NCI-H2227 treated with DMSO at 0.1 percent for 48 hours (cell line): ENCODE measurements around the gene RBM20.

ENCODE experiments used
- DNase-seq: peaks from one replicate; lab custom pipeline; 2025; lab: John Stamatoyannopoulos, UW

RBM20 gene

GRCh38 chr10:110789604-110790433 lies 145.7 kb downstream of the RBM20 start:
- DNase-seq: no peak

- DNase-seq: no peak
These were observed 146.9 kb downstream of the RBM20 start for GRCh38 chr10:110790913-110791506.

- no peak for DNase-seq
These were observed 147.5 kb downstream of the RBM20 start for GRCh38 chr10:110791541-110792073.

- DNase-seq: no peak
These were observed 148.5 kb downstream of the RBM20 start for GRCh38 chr10:110792476-110793125.

GRCh38 chr10:110793128-110793812 lies 149.1 kb downstream of the RBM20 start:
- no peak for DNase-seq

- DNase-seq: no peak
These were observed 149.8 kb downstream of the RBM20 start for GRCh38 chr10:110793886-110794285.

- DNase-seq: peak; percentile 71
These were observed 150.7 kb downstream of the RBM20 start for GRCh38 chr10:110794808-110795207.

- DNase-seq: no peak
These were observed 153.3 kb downstream of the RBM20 start for GRCh38 chr10:110797416-110797815.

GRCh38 chr10:110798340-110798739 lies 154.2 kb downstream of the RBM20 start:
- DNase-seq: no peak

GRCh38 chr10:110802090-110802489 lies 158.0 kb downstream of the RBM20 start:
- DNase-seq: no peak

GRCh38 chr10:110802551-110803238 lies 158.6 kb downstream of the RBM20 start:
- DNase-seq: peak; percentile 4

GRCh38 chr10:110803239-110803749 lies 159.2 kb downstream of the RBM20 start:
- no peak for DNase-seq

- no peak for DNase-seq
These were observed 159.7 kb downstream of the RBM20 start for GRCh38 chr10:110803830-110804338.

GRCh38 chr10:110804376-110804775 lies 160.2 kb downstream of the RBM20 start:
- DNase-seq: no peak

GRCh38 chr10:110805292-110805691 lies 161.2 kb downstream of the RBM20 start:
- no peak for DNase-seq

GRCh38 chr10:110806335-110806734 lies 162.2 kb downstream of the RBM20 start:
- DNase-seq: no peak

GRCh38 chr10:110808123-110808522 lies 164.0 kb downstream of the RBM20 start:
- no peak for DNase-seq

- peak; percentile 6 for DNase-seq
These were observed 164.5 kb downstream of the RBM20 start for GRCh38 chr10:110808615-110809014.

- DNase-seq: no peak
These were observed 166.5 kb downstream of the RBM20 start for GRCh38 chr10:110810625-110811024.

- DNase-seq: no peak
These were observed 167.8 kb downstream of the RBM20 start for GRCh38 chr10:110811791-110812581.
